ENCODE data around the gene SMARCA4. TPM values are rescaled to one million over a fixed set of nuclear protein-coding genes. Genes with fewer than 3 reads are reported as not detected.

The SMARCA4 gene
- total RNA-seq, 1 experiment from 2014 or later: 261 TPM

DNA sequence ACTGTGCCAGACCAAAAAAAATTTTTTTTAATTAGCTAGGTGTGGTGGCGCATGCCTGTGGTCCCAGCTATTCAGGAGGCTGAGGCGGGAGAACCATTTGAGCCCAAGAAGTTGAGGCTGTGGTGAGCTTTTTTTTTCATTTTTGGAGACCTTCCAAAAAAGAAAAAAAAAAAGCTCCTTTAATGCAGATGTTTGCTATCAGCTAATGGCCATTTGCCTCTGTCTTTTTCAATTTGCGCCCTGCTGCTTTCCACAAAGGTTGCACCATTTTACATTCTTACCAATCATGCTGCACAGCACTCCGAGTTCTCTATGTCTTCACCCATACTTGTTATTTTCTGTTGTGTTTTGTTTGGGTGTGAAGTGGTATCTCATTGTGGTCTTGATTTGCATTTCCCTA, 15.6 kb upstream of the SMARCA4 start:
- Histone ChIP-seq H3K56ac (ENCODE audit: insufficient read length, low read depth, low read length) (no peak overlapping the region), H3K9me3 (ENCODE audit: control insufficient read depth, low read depth, low read length) (no peaks in the 10 kb centered on the region), H2BK12ac (ENCODE audit: insufficient read length, low read depth, low read length) (no peak overlapping the region), H3K4ac (ENCODE audit: low read depth, low read length) (no peak overlapping the region), H2BK20ac (ENCODE audit: low read depth, low read length, poor library complexity, severe bottlenecking) (no peak overlapping the region), H3K23me2 (ENCODE audit: insufficient read length, low read depth, low read length, poor library complexity, severe bottlenecking) (no peaks in the 10 kb centered on the region), H3T11ph (ENCODE audit: low read length) (no peak overlapping the region), H3K9ac (ENCODE audit: extremely low read depth, insufficient read length, low read length) (no peak overlapping the region), H4K8ac (replicated peaks; ENCODE audit: insufficient read length, low read depth, low read length) (no peak overlapping the region), H3K14ac (ENCODE audit: insufficient read depth, low read length) (no peak overlapping the region), H3K18ac (ENCODE audit: insufficient read length, low read depth, low read length) (no peak overlapping the region), H3K27ac (ENCODE audit: insufficient read length, low read depth, low read length) (no peak overlapping the region), H3K79me1 (ENCODE audit: insufficient read depth, low read depth, low read length, poor library complexity, severe bottlenecking) (no peaks in the 10 kb centered on the region), H3K23ac (ENCODE audit: insufficient read length, low read depth, low read length) (no peak overlapping the region), H3K79me2 (ENCODE audit: insufficient read depth, low read length) (no peaks in the 10 kb centered on the region), H4K5ac (ENCODE audit: insufficient read length, low read depth, low read length) (no peak overlapping the region), H2BK5ac (ENCODE audit: insufficient read length, low read length) (no peak overlapping the region), H3K27me3 (ENCODE audit: insufficient read depth, low read length) (no peaks in the 10 kb centered on the region), H2BK15ac (ENCODE audit: low read depth, low read length) (no peak overlapping the region), H2BK120ac (ENCODE audit: low read depth, low read length, poor library complexity, severe bottlenecking) (no peak overlapping the region), H4K91ac (ENCODE audit: insufficient read length, low read depth, low read length) (no peak overlapping the region), H4K20me1 (ENCODE audit: control insufficient read depth, insufficient read depth, insufficient read length) (no peaks in the 10 kb centered on the region), H2AFZ (ENCODE audit: low read length) (no peak overlapping the region), H3K4me1 (ENCODE audit: insufficient read depth, low read length) (no peaks in the 10 kb centered on the region), H3K4me2 (ENCODE audit: insufficient read depth, insufficient read length, low read length) (no peak overlapping the region), H2AK5ac (ENCODE audit: insufficient read length, low read length) (no peak overlapping the region)
- no peak for TF ChIP-seq CTCF (conservative IDR thresholded peaks at IDR 0.05)
- Mint-ChIP-seq H3K27ac (no peak overlapping the region), H3K36me3 (ENCODE audit: insufficient read depth in 1 of 3, low read depth in 3 of 3) (no peaks in the 10 kb centered on the region), H3K4me1 (peaks cover 6% of the 10 kb centered on the region in 2 experiments; a peak in 1 of 4 replicates), H3K27me3 (ENCODE audit: low read depth) (no peaks in the 10 kb centered on the region), H3K9me3 (no peaks in the 10 kb centered on the region), H3K4me3 (no peak overlapping the region)
- no peak for DNase-seq
- WGBS (ENCODE audit: extremely low coverage, insufficient read length, low lambda C conversion rate): no CpG with 5 or more reads among the region's 4 CpGs
